ENCODE measurements around the gene ZNF497.

ZNF497 gene

DNA sequence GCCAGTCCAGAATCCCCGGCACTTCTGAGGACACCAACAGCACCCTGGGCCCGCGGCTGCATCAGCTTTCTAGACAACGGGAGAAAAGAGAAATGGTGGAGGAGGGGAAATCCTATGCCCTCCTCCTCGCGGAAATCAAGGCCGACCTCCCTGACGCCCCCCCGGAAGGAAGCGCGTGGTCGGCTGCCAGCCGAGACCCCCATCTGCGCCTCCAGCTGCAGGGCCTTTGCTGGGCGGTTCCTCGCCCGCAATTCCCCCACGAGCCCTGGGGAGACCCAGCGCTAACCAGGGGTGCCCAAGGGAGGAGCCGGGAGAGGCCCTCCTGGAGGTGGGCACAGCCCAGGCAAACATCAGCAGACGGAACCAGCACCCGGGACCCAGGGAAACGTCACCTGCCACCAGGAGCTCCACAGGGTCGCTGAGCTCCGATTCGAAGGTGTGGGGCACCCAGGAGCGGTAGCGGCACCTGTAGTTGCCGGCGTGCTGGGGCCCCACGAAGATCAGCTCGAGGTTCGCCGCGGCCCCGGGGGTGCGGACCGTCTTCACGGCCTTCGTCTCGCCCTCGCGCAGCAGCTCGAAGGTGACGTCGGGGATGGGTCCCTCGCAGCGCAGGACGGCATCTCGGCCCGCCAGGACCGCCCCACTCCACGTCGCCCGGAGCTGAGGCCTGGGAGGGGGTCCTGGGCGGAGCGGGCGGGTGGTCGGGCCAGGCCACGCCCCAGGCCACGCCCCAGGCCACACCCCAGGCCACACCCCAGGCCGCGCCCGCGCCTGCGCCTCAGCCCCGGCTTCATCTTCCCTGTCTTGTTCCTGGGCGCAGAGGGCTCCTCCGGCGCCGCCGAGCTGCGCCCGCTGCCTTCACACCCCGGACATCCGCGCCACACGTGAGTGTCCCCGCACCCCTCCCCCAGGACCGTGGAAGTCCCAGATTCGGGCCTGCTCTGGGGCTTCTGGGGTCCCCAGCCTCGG is 15.3 kb downstream of the ZNF497 start:
- peak; percentile 61 for DNase-seq (ENCODE audit: low read depth)
- H3K4me3 ChIP-seq (ENCODE audit: low read length): peak overlapping the region; percentile 52
- TF ChIP-seq, protein P1, sequence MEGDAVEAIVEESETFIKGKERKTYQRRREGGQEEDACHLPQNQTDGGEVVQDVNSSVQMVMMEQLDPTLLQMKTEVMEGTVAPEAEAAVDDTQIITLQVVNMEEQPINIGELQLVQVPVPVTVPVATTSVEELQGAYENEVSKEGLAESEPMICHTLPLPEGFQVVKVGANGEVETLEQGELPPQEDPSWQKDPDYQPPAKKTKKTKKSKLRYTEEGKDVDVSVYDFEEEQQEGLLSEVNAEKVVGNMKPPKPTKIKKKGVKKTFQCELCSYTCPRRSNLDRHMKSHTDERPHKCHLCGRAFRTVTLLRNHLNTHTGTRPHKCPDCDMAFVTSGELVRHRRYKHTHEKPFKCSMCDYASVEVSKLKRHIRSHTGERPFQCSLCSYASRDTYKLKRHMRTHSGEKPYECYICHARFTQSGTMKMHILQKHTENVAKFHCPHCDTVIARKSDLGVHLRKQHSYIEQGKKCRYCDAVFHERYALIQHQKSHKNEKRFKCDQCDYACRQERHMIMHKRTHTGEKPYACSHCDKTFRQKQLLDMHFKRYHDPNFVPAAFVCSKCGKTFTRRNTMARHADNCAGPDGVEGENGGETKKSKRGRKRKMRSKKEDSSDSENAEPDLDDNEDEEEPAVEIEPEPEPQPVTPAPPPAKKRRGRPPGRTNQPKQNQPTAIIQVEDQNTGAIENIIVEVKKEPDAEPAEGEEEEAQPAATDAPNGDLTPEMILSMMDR (IDR thresholded peaks at IDR 0.05; ENCODE audit: insufficient read depth, low read depth, low read length, missing control alignments): no peak

GRCh38 chr19:58345558-58345957 is 17.0 kb downstream of the ZNF497 start:
- TF ChIP-seq, protein P1 (IDR thresholded peaks at IDR 0.05; ENCODE audit: insufficient read depth, low read depth, low read length, missing control alignments): no peak
- H3K4me3 ChIP-seq (ENCODE audit: low read length): no peak overlapping the region
- no peak for DNase-seq (ENCODE audit: low read depth)

GRCh38 chr19:58338825-58339558 is 23.6 kb downstream of the ZNF497 start:
- H3K4me3 ChIP-seq (ENCODE audit: low read length): no peak overlapping the region
- TF ChIP-seq, protein P1 (IDR thresholded peaks at IDR 0.05; ENCODE audit: insufficient read depth, low read depth, low read length, missing control alignments): no peak
- DNase-seq (ENCODE audit: low read depth): peak; percentile 15

GRCh38 chr19:58338336-58338735 is 24.2 kb downstream of the ZNF497 start:
- TF ChIP-seq, protein P1 (IDR thresholded peaks at IDR 0.05; ENCODE audit: insufficient read depth, low read depth, low read length, missing control alignments): no peak
- no peak for DNase-seq (ENCODE audit: low read depth)
- no peak overlapping the region for H3K4me3 ChIP-seq (ENCODE audit: low read length)

DNA sequence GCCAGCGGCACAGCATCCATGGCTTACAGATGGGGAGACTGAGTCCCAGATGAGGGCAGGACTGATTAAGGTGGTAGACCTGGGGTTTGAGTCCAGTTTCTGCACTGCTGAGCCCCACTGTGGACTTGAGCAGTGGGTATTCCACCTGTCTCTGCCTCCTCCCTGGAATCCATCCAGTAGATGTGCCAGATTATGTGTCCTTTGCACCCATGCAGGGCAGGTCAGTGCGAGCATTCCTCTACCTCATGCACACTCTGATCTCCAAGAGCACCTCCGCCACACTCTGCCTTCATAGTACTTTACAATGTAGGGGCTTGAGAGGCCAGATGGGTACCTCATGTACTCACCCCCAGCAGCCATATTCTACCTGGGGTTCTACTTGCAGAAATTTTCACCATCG is 25.7 kb downstream of the ZNF497 start:
- H3K4me3 ChIP-seq (ENCODE audit: low read length): no peak overlapping the region
- TF ChIP-seq, protein P1 (IDR thresholded peaks at IDR 0.05; ENCODE audit: insufficient read depth, low read depth, low read length, missing control alignments): no peak
- DNase-seq (ENCODE audit: low read depth): no peak

- no peak for DNase-seq (ENCODE audit: low read depth)
- TF ChIP-seq, protein P1 (IDR thresholded peaks at IDR 0.05; ENCODE audit: insufficient read depth, low read depth, low read length, missing control alignments): no peak
These were observed 26.3 kb downstream of the ZNF497 start for GRCh38 chr19:58336216-58336615.

More at GRCh38 chr19:58336216-58336615, 26.3 kb downstream of the ZNF497 start:
- no peak overlapping the region for H3K4me3 ChIP-seq (ENCODE audit: low read length)
